SK-N-MC (cell line): ENCODE data around the gene GNAQ.

Experiments used
- DNase-seq: peaks from one replicate; pipeline ENCODE4 v3.0.0-alpha.2; 2011; ENCODE audit warnings: low read depth, low spot score
- H3K27ac ChIP-seq: fragments of 200-600 bp; sonication (generic); 2 replicates; pipeline ENCODE4 v1.5.1; 2016; ENCODE audit warnings: mixed run types
- H3K36me3 ChIP-seq: fragments of 200-600 bp; sonication (generic); 2 replicates; pipeline ENCODE4 v1.6.1; 2017; ENCODE audit warnings: antibody characterized with exemption, low read length, mixed read lengths; ENCODE audit not compliant: insufficient read depth
- H3K4me3 ChIP-seq: fragments of 200-600 bp; sonication (generic); 2 replicates; pipeline ENCODE4 v1.5.1; 2016
- H3K9ac ChIP-seq: fragments of 200-600 bp; sonication (generic); 2 replicates; pipeline ENCODE4 v1.8.0; 2017; ENCODE audit warnings: mixed run types, mixed read lengths; ENCODE audit not compliant: insufficient read length
- H3K9me3 ChIP-seq: fragments of 200-600 bp; sonication (generic); 2 replicates; pipeline ENCODE4 v1.6.1; 2017; ENCODE audit warnings: low read depth, mild to moderate bottlenecking, antibody characterized with exemption, low read length, moderate library complexity, mixed read lengths
- EZH2 ChIP-seq: fragments of 200-600 bp; sonication (generic); IDR thresholded peaks from one replicate; pipeline ENCODE4 v1.6.1; 2017; ENCODE audit warnings: antibody characterized with exemption
- FOXP2 ChIP-seq: optimal IDR thresholded peaks from 2 replicates; pipeline ENCODE3; 2011; ENCODE audit warnings: mild to moderate bottlenecking, moderate library complexity; ENCODE audit not compliant: insufficient read depth; ENCODE audit errors: extremely low read length, control extremely low read depth
- POLR2AphosphoS5 ChIP-seq: IDR thresholded peaks from 2 replicates; pipeline ENCODE4 v1.6.1; 2012; ENCODE audit warnings: mild to moderate bottlenecking, low read depth, low read length, borderline replicate concordance

Gene GNAQ

GRCh38 chr9:77744841-77745430 is 286.7 kb downstream of the GNAQ start:
- H3K36me3 ChIP-seq = peaks cover 4% of the 10 kb centered on the region; the same call in 1 of the 2 replicates
- H3K4me3 ChIP-seq = no peak overlapping the region
- DNase-seq = no peak
- no peak overlapping the region for H3K27ac ChIP-seq
- no peak for TF ChIP-seq POLR2AphosphoS5
- TF ChIP-seq EZH2 = no peak
- TF ChIP-seq FOXP2 = no peak
- no peak overlapping the region for H3K9ac ChIP-seq
- H3K9me3 ChIP-seq = no peaks in the 10 kb centered on the region

DNA sequence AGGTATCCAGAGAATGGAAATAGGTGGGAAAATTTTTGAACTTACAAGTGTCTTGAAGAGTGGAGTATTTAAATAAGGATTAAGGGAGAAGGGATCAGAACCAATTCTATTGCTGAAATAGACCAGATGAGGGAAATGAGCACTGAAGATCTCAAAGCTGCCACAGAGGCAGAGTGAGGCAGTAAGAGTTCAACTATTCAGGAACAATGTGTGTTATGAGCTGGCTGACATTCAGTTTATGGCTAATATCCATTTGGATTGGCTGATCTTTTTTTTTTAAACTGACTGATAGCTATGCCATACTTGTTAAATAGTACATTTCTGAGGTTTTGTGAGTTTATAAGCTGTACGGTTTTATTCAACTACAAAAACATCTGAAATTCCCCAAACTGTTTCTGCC is 288.2 kb downstream of the GNAQ start:
- no peak overlapping the region for H3K4me3 ChIP-seq
- peaks cover 4% of the 10 kb centered on the region; the same call in 1 of the 2 replicates for H3K36me3 ChIP-seq
- DNase-seq = no peak
- H3K9me3 ChIP-seq = no peaks in the 10 kb centered on the region
- no peak overlapping the region for H3K27ac ChIP-seq
- H3K9ac ChIP-seq = no peak overlapping the region
- TF ChIP-seq POLR2AphosphoS5 (no peak), EZH2 (no peak), FOXP2 (no peak)

DNA sequence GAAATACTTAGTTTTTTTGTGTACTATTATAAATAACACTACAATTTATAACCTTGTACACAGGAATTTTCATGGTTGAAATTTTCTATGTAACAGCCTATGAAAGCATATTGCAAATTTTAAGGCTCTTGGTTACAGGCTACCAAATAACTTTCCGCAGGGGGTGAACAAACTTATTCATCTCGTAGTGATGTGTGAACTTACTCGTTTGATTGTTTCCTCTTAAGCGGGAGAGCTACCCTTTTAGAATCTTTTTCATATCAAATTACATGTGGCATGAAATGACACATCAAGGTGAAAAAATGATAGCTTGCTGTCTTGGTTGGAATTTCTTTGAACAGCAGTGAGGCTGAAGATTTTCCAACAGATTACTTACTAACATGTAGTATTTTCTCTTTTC is 292.7 kb downstream of the GNAQ start:
- Histone ChIP-seq H3K36me3 (no peaks in the 10 kb centered on the region), H3K27ac (no peak overlapping the region), H3K4me3 (no peak overlapping the region), H3K9me3 (no peaks in the 10 kb centered on the region), H3K9ac (no peak overlapping the region)
- TF ChIP-seq EZH2 (no peak), FOXP2 (no peak)
- DNase-seq = no peak

GRCh38 chr9:77735494-77735893 is 296.1 kb downstream of the GNAQ start:
- no peak for DNase-seq
- Histone ChIP-seq H3K4me3 (no peak overlapping the region), H3K9ac (no peak overlapping the region), H3K9me3 (no peaks in the 10 kb centered on the region), H3K27ac (no peak overlapping the region), H3K36me3 (no peaks in the 10 kb centered on the region)
- TF ChIP-seq EZH2 (no peak), POLR2AphosphoS5 (no peak), FOXP2 (no peak)

GRCh38 chr9:77731930-77732329 is 299.7 kb downstream of the GNAQ start:
- TF ChIP-seq POLR2AphosphoS5 (no peak), EZH2 (no peak), FOXP2 (no peak)
- Histone ChIP-seq H3K9ac (no peak overlapping the region), H3K27ac (no peak overlapping the region), H3K9me3 (no peaks in the 10 kb centered on the region), H3K36me3 (peaks cover 13% of the 10 kb centered on the region), H3K4me3 (no peak overlapping the region)
- no peak for DNase-seq

- no peak for DNase-seq
- Histone ChIP-seq H3K4me3 (no peak overlapping the region), H3K36me3 (peaks cover 20% of the 10 kb centered on the region), H3K27ac (no peak overlapping the region), H3K9ac (no peak overlapping the region), H3K9me3 (no peaks in the 10 kb centered on the region)
- TF ChIP-seq FOXP2 (no peak), POLR2AphosphoS5 (no peak), EZH2 (no peak)
These were observed 300.5 kb downstream of the GNAQ start for GRCh38 chr9:77731008-77731698.

GRCh38 chr9:77729177-77729576 is 302.4 kb downstream of the GNAQ start:
- no peaks in the 10 kb centered on the region for H3K9me3 ChIP-seq
- no peak overlapping the region for H3K9ac ChIP-seq
- DNase-seq = no peak
- no peak overlapping the region for H3K27ac ChIP-seq
- no peak overlapping the region for H3K4me3 ChIP-seq
- peaks cover 27% of the 10 kb centered on the region for H3K36me3 ChIP-seq
- TF ChIP-seq POLR2AphosphoS5 = no peak

GRCh38 chr9:77726814-77727213 is 304.8 kb downstream of the GNAQ start:
- DNase-seq = no peak
- TF ChIP-seq EZH2 (no peak), POLR2AphosphoS5 (no peak), FOXP2 (no peak)
- H3K4me3 ChIP-seq = no peak overlapping the region
- H3K27ac ChIP-seq = no peak overlapping the region
- no peaks in the 10 kb centered on the region for H3K9me3 ChIP-seq
- H3K36me3 ChIP-seq = peaks cover 27% of the 10 kb centered on the region
- no peak overlapping the region for H3K9ac ChIP-seq

DNA sequence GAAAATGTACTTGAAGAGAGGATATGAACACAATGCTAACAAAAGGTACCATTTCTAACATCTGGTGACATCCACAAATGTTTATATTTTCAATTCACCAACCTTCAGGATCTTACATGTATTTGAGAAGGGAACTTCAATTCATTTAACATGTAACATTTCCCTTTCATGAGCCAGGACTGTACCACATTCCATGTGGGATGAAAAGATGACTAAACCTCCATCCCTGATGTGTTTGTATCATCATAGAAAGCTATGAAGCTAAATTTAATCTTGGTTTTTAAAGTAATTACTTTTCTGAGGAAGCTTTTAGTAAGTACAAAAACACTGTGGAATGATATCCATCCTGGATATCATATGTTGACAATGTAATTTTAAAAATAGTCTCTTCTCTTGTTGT is 305.3 kb downstream of the GNAQ start:
- H3K27ac ChIP-seq = no peak overlapping the region
- H3K9ac ChIP-seq = no peak overlapping the region
- no peaks in the 10 kb centered on the region for H3K9me3 ChIP-seq
- DNase-seq = no peak
- peaks cover 27% of the 10 kb centered on the region for H3K36me3 ChIP-seq
- TF ChIP-seq FOXP2 = no peak
- TF ChIP-seq EZH2 = no peak
- TF ChIP-seq POLR2AphosphoS5 = no peak
- H3K4me3 ChIP-seq = no peak overlapping the region
